Hepatocyte (in vitro differentiated cells): ENCODE data around the gene CTAG1A.

ENCODE experiments used
- CTCF ChIP-seq: fragments of 200-600 bp; sonication (generic); IDR thresholded peaks from 2 replicates; pipeline ENCODE4 v1.5.1; 2016; ENCODE audit warnings: antibody characterized with exemption, mild to moderate bottlenecking; ENCODE audit not compliant: poor library complexity
- EZH2phosphoT487 ChIP-seq: fragments of 200-600 bp; sonication (generic); IDR thresholded peaks from one replicate; pipeline ENCODE4 v1.6.1; 2018; ENCODE audit warnings: antibody characterized with exemption, mild to moderate bottlenecking, low read depth, moderate library complexity; ENCODE audit not compliant: unreplicated experiment, severe bottlenecking

- TF ChIP-seq EZH2phosphoT487 (no peak), CTCF (no peak)
Measured at GRCh38 chrX:154602766-154603437, 18.0 kb downstream of the CTAG1A start.
